Psoas muscle (tissue), 8 donors: ENCODE measurements around the gene LAMB4. TPM values are rescaled to one million over a fixed set of nuclear protein-coding genes. Genes with fewer than 3 reads are reported as not detected.

Experiments used
- ATAC-seq, 4 donors: fragments of 200-7000 bp; cut with Tn5 transposase; one replicate each; pipeline ENCODE4 v1.9.1; 2020; ENCODE audit warnings: moderate library complexity in 3 of 4, mild to moderate bottlenecking in 2 of 4
- DNase-seq, 2 donors: peaks; one replicate each; pipeline ENCODE4 v3.0.0-alpha.2; 2020
- H3K27ac ChIP-seq: fragments of 200-600 bp; one replicate; pipeline ENCODE4 v1.8.0; 2022
- H3K27me3 ChIP-seq, 3 donors: fragments of 200-600 bp in 1 of 3; one replicate each; pipeline versions ENCODE4 v1.6.1 to v1.8.0; 2013 to 2022; ENCODE audit warnings: low read length in 2 of 3, mild to moderate bottlenecking in 2 of 3, moderate library complexity in 1 of 3; ENCODE audit not compliant: insufficient read depth in 3 of 3
- H3K36me3 ChIP-seq, 2 donors: fragments of 200-600 bp in 1 of 2; one replicate each; pipeline versions ENCODE4 v1.6.1 to v1.8.0; 2013 to 2022; ENCODE audit warnings: low read depth in 1 of 2, mild to moderate bottlenecking in 1 of 2, moderate library complexity in 1 of 2; ENCODE audit not compliant: insufficient read depth in 1 of 2
- H3K4me1 ChIP-seq: fragments of 200-600 bp; one replicate; pipeline ENCODE4 v1.8.0; 2022
- H3K4me3 ChIP-seq: fragments of 200-600 bp; one replicate; pipeline ENCODE4 v1.8.0; 2022; ENCODE audit warnings: mild to moderate bottlenecking
- H3K9me3 ChIP-seq: fragments of 200-600 bp; one replicate; pipeline ENCODE4 v1.8.0; 2022
- WGBS, 3 donors: extraction: QIAGEN DNeasy Blood & Tissue Kit; methylation state at CpG; one replicate each; pipeline versions ENCODE4 v1.1.6 to v1.1.7; 2013; 5-methylcytosine and 5-hydroxymethylcytosine counted together
- intact Hi-C, 2 donors: fragments of 100-400 bp; cut with DNase I; formaldehyde crosslinking; loops; one replicate each; pipeline versions ENCODE4 v1.11.0 to v1.14.2; 2022
- polyA plus RNA-seq, 3 donors: library from polyadenylated mRNA; stranded (reverse); fragments of 200-250 nt; gene quantifications; one replicate each; pipeline ENCODE4 v1.2.3, GENCODE V29; 2013
- total RNA-seq, 4 donors: library from RNA; stranded (reverse); fragmentation: NEBNext Ultra II Directional in 2 of 4; extraction: Animal tissue kit (Norgen Biotek cat#: 25700) in 2 of 4; gene quantifications; one replicate each; pipeline versions ENCODE4 v1.2.1 to v1.2.4, GENCODE V29; 2021 to 2023
- TF ChIP-seq, protein P1 (sequence below): fragments of 200-600 bp; IDR thresholded peaks from one replicate; pipeline ENCODE4 v1.8.0; 2022; ENCODE audit warnings: antibody characterized with exemption
- donor health status: healthy with polysubstance abuse.
- donor health status: DM: no; HTN: no; CAD: no; lungs with moderate emphysema.
- donor health status: Bipolar disorder and iron deficiency.
- donor health status: healthy.
- donor health status: DM: yes; HTN: yes; CAD: no.
- donor health status: DM: no; HTN: no; CAD: no.
- donor health status: DM: no; HTN: no; CAD: no.
- donor health status: DM: yes; HTN: yes; CAD: no.

Gene LAMB4
- total and polyA plus RNA-seq, 7 donors: 0.01 to 0.51 (median 0.27) TPM; not detected in 2

DNA sequence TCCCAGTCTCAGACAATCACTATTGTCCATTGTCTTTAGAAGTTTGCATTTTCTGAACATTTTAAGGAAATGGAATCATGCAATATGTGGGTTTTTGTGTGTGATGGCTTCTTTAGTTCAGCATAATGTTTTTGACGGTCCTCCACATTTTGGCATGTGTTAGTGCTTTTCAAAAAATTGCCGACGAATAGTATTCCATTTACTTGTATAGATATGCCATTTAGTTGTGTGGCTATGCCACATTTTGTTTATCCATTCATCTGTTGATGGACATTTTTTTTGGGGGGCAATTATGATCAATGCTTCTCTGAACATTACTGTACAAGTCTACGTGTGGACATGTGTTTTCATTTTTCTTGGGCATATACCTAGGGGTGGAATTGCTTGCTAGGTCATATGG, 12.0 kb upstream of the LAMB4 start:
- Histone ChIP-seq H3K4me3 (no peak overlapping the region), H3K4me1 (no peaks in the 10 kb centered on the region), H3K9me3 (no peaks in the 10 kb centered on the region), H3K27ac (no peak overlapping the region), H3K36me3 (no peaks in the 10 kb centered on the region), H3K27me3 (no peaks in the 10 kb centered on the region)
- WGBS, 3 donors: 58 to 63% (median 63%) methylated on average over 4 of the region's 4 CpGs
- no peak for ATAC-seq
- intact Hi-C loops: loop anchor here in 1 of 2 donors (10.0 kb wide), 1 partner anchor 397 kb away; the partner anchor contains the start of gene CBLL1
- DNase-seq: no peak
- TF ChIP-seq, protein P1, sequence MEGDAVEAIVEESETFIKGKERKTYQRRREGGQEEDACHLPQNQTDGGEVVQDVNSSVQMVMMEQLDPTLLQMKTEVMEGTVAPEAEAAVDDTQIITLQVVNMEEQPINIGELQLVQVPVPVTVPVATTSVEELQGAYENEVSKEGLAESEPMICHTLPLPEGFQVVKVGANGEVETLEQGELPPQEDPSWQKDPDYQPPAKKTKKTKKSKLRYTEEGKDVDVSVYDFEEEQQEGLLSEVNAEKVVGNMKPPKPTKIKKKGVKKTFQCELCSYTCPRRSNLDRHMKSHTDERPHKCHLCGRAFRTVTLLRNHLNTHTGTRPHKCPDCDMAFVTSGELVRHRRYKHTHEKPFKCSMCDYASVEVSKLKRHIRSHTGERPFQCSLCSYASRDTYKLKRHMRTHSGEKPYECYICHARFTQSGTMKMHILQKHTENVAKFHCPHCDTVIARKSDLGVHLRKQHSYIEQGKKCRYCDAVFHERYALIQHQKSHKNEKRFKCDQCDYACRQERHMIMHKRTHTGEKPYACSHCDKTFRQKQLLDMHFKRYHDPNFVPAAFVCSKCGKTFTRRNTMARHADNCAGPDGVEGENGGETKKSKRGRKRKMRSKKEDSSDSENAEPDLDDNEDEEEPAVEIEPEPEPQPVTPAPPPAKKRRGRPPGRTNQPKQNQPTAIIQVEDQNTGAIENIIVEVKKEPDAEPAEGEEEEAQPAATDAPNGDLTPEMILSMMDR: no peak

DNA sequence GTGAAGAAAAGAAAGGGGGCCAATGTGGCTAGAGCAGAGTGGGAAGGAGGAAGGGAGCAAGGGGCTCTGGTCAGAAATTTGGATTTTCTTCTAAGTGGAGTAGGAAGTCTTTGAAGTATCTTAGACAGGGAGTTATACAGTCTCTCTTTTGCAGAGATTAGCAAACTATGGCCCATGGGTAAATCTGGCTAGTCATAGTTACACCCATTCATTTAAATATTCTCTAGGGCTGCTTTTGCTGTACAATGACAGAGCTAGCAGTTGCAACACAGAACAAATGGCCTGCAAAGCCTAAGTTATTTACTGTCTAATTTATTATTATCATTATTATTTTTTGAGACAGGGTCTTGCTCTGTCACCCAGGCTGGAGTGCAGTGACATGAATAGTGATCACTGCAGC, 10.5 kb upstream of the LAMB4 start:
- H3K36me3 ChIP-seq: no peaks in the 10 kb centered on the region
- intact Hi-C loops: loop anchor here in 1 of 2 donors (10.0 kb wide), 1 partner anchor 396 kb away; the partner anchor contains the start of gene CBLL1
- H3K9me3 ChIP-seq: no peaks in the 10 kb centered on the region
- DNase-seq (no peak), ATAC-seq (no peak)
- H3K27me3 ChIP-seq: no peaks in the 10 kb centered on the region
- H3K27ac ChIP-seq: no peak overlapping the region
- no peak overlapping the region for H3K4me3 ChIP-seq
- TF ChIP-seq, protein P1: no peak
- no peaks in the 10 kb centered on the region for H3K4me1 ChIP-seq

DNA sequence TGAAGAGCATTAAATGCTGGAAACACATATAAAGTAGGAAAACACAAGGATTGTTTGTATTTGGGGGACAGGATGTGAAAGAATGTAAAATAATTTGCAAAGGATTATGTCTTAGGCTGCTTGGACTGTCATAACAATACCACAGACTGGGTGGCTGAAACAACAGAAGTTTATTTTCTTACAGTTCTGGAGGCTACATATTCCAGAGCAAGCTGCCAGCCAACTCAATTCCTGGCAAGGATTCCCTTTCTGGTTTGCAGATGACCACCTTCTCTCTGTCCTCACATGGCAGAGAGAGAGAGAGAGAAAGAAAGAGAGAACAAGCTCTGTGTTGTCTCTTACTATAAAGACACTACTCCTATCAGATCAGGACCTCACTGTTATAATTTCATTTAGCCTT, 8.8 kb upstream of the LAMB4 start:
- DNase-seq: no peak
- TF ChIP-seq, protein P1: no peak
- intact Hi-C loops: no loop called here

DNA sequence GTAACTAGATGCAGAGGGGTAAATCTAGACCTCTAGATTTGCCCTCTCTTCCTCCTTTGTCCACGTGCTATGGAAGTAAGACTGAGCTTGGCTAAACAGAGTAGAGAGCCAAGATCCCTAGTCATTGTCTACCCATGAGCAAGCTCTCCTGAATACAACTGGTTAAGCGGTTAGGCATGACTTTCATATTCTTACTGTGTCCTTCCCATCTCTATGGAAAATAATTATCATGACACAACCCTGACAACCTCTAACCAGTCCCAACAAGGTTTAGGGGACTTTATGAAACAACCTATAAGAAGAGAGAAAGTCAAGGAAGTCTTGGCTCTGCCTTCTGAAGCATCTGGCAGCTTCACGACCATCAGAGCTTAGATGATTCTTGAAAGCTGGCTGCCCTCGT, 7.8 kb upstream of the LAMB4 start:
- Histone ChIP-seq H3K36me3 (no peaks in the 10 kb centered on the region), H3K9me3 (no peaks in the 10 kb centered on the region), H3K4me1 (no peaks in the 10 kb centered on the region), H3K27ac (no peak overlapping the region), H3K27me3 (no peaks in the 10 kb centered on the region), H3K4me3 (no peak overlapping the region)
- intact Hi-C loops: no loop called here
- DNase-seq (no peak), ATAC-seq (no peak)
- 58 to 78% (median 66%) methylated on average over 3 to 4 of the region's 4 CpGs for WGBS, 3 donors
- TF ChIP-seq, protein P1: no peak

More for the DNA sequence above, 8.8 kb upstream of the LAMB4 start:
- no peak overlapping the region for H3K4me3 ChIP-seq
- H3K27ac ChIP-seq: no peak overlapping the region
- no peak for ATAC-seq
- H3K27me3 ChIP-seq: no peaks in the 10 kb centered on the region
- H3K4me1 ChIP-seq: no peaks in the 10 kb centered on the region
- no peaks in the 10 kb centered on the region for H3K36me3 ChIP-seq
- H3K9me3 ChIP-seq: no peaks in the 10 kb centered on the region

DNA sequence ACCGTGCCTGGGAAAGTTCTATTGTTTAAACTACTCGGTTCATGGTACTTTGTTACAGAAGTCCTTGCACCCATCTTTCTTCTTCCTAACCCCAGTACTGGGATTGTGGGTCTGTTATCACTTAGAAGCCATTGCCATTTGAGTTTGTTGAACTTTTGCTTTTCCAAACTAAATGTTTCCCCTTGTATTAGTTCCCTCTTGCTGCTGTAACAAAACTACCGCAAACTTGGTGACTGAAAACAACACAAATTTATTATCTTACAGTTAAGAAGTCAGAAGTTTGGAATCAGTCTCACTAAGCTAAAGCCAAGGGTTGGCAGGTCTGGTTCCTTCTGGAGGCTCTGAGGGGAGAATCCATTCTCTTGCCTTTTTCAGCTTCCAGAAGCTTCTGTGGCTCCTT, 6.9 kb upstream of the LAMB4 start:
- Histone ChIP-seq H3K4me3 (no peak overlapping the region), H3K27me3 (no peaks in the 10 kb centered on the region), H3K9me3 (no peaks in the 10 kb centered on the region), H3K27ac (no peak overlapping the region), H3K36me3 (no peaks in the 10 kb centered on the region), H3K4me1 (no peaks in the 10 kb centered on the region)
- TF ChIP-seq, protein P1: no peak
- intact Hi-C loops: no loop called here
- no peak for DNase-seq
- WGBS, 3 donors: 83 to 99% (median 96%) methylated on average over 3 of the region's 3 CpGs
- ATAC-seq: no peak
